Hepatocyte (in vitro differentiated cells): ENCODE data around the gene SLC38A2. TPM values are rescaled to one million over a fixed set of nuclear protein-coding genes. Genes with fewer than 3 reads are reported as not detected.
"Not testable (repeated sequence)": the region's sequence is repeated elsewhere in the genome, so short reads cannot be mapped to it uniquely, and the experiment has no call there.

ENCODE experiments used
- DNase-seq: peaks from one replicate; pipeline ENCODE4 v3.0.0-alpha.2; 2016; ENCODE audit warnings: low spot score
- H2AFZ ChIP-seq: fragments of 200-600 bp; sonication (generic); 2 replicates; pipeline ENCODE4 v1.6.0; 2016; ENCODE audit warnings: antibody characterized with exemption, mild to moderate bottlenecking
- H3K27ac ChIP-seq: fragments of 200-600 bp; sonication (generic); 2 replicates; pipeline ENCODE4 v1.5.1; 2016; ENCODE audit warnings: mild to moderate bottlenecking
- H3K27me3 ChIP-seq: fragments of 200-600 bp; sonication (generic); 2 replicates; pipeline ENCODE4 v1.6.1; 2016
- H3K36me3 ChIP-seq: fragments of 200-600 bp; sonication (generic); replicated peaks from 2 replicates; pipeline ENCODE4 v1.5.1; 2016; ENCODE audit warnings: low read depth; ENCODE audit not compliant: insufficient read depth
- H3K4me1 ChIP-seq: fragments of 200-600 bp; sonication (generic); 2 replicates; pipeline ENCODE4 v1.5.1; 2016; ENCODE audit warnings: mild to moderate bottlenecking, moderate library complexity; ENCODE audit not compliant: insufficient read depth
- H3K4me2 ChIP-seq: fragments of 200-600 bp; sonication (generic); 2 replicates; pipeline ENCODE4 v1.6.0; 2016
- H3K4me3 ChIP-seq: fragments of 200-600 bp; sonication (generic); 2 replicates; pipeline ENCODE4 v1.5.1; 2016; ENCODE audit warnings: mild to moderate bottlenecking
- H3K79me2 ChIP-seq: fragments of 200-600 bp; sonication (generic); 2 replicates; pipeline ENCODE4 v1.6.0; 2017; ENCODE audit warnings: mild to moderate bottlenecking
- H3K9me2 ChIP-seq: fragments of 200-600 bp; sonication (generic); replicated peaks from 2 replicates; pipeline ENCODE4 v1.6.0; 2017; ENCODE audit warnings: mild to moderate bottlenecking; ENCODE audit not compliant: insufficient read depth
- H3K9me3 ChIP-seq: fragments of 200-600 bp; sonication (generic); 2 replicates; pipeline ENCODE4 v1.5.1; 2016; ENCODE audit warnings: low read depth, mild to moderate bottlenecking
- H4K20me1 ChIP-seq: fragments of 200-600 bp; sonication (generic); 2 replicates; pipeline ENCODE4 v1.6.0; 2016; ENCODE audit warnings: mild to moderate bottlenecking; ENCODE audit not compliant: insufficient read depth, poor library complexity, severe bottlenecking
- EZH2 ChIP-seq: fragments of 200-600 bp; sonication (generic); IDR thresholded peaks from 2 replicates; pipeline ENCODE4 v1.6.1; 2016; ENCODE audit warnings: antibody characterized with exemption, mild to moderate bottlenecking, borderline replicate concordance
- EZH2phosphoT487 ChIP-seq: fragments of 200-600 bp; sonication (generic); IDR thresholded peaks from one replicate; pipeline ENCODE4 v1.6.1; 2018; ENCODE audit warnings: antibody characterized with exemption, mild to moderate bottlenecking, low read depth, moderate library complexity; ENCODE audit not compliant: unreplicated experiment, severe bottlenecking
- WGBS: methylation state at CpG from one replicate; pipeline ENCODE4 v1.1.6; 2016; ENCODE audit warnings: low lambda C conversion rate; ENCODE audit errors: missing lambda C conversion rate; 5-methylcytosine and 5-hydroxymethylcytosine counted together
- polyA plus RNA-seq: library from polyadenylated mRNA; unstranded; fragments of >200 nt; fragmentation: Nextera tagmentation; extraction: Ambion mirVana; gene quantifications from 2 replicates; pipeline ENCODE4 v1.2.1, GENCODE V29; 2016
- total RNA-seq: library from RNA; depleted of rRNA; stranded (reverse); fragments of >200 nt; gene quantifications from 2 replicates; pipeline ENCODE4 v1.2.3, GENCODE V29; 2014
- TF ChIP-seq, protein P1 (sequence below): fragments of 200-600 bp; sonication (generic); IDR thresholded peaks from 2 replicates; pipeline ENCODE4 v1.5.1; 2016; ENCODE audit warnings: antibody characterized with exemption, mild to moderate bottlenecking; ENCODE audit not compliant: poor library complexity

SLC38A2 gene
- total and polyA plus RNA-seq, 2 experiments from 2014 or later: 139 to 373 TPM

DNA sequence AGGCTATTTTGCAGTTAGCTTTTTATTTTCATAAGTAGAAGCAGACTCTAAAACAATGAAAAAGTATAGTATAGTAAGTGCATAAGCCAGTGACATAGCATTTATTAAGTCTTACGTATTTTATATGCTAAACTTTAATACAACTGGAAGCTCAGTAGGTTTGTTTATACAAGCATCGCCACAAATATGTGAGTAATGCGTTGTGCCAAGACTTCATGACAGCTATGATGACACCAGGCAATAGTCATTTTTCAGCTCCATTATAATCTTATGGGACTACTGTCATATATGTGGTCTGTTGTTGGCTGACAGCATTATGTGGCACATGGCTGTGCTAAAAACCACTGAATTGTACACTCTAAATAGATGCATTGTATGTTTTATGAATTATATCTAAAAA is 40.3 kb downstream of the SLC38A2 start:
- Histone ChIP-seq H3K4me2 (no peak overlapping the region), H3K27ac (no peak overlapping the region), H3K9me2 (no peaks in the 10 kb centered on the region), H4K20me1 (no peaks in the 10 kb centered on the region), H3K36me3 (no peaks in the 10 kb centered on the region), H2AFZ (no peak overlapping the region), H3K9me3 (no peaks in the 10 kb centered on the region), H3K27me3 (no peaks in the 10 kb centered on the region), H3K4me1 (no peaks in the 10 kb centered on the region), H3K4me3 (no peak overlapping the region), H3K79me2 (no peaks in the 10 kb centered on the region)
- no peak for TF ChIP-seq EZH2
- TF ChIP-seq, protein P1, sequence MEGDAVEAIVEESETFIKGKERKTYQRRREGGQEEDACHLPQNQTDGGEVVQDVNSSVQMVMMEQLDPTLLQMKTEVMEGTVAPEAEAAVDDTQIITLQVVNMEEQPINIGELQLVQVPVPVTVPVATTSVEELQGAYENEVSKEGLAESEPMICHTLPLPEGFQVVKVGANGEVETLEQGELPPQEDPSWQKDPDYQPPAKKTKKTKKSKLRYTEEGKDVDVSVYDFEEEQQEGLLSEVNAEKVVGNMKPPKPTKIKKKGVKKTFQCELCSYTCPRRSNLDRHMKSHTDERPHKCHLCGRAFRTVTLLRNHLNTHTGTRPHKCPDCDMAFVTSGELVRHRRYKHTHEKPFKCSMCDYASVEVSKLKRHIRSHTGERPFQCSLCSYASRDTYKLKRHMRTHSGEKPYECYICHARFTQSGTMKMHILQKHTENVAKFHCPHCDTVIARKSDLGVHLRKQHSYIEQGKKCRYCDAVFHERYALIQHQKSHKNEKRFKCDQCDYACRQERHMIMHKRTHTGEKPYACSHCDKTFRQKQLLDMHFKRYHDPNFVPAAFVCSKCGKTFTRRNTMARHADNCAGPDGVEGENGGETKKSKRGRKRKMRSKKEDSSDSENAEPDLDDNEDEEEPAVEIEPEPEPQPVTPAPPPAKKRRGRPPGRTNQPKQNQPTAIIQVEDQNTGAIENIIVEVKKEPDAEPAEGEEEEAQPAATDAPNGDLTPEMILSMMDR: no peak
- no peak for TF ChIP-seq EZH2phosphoT487
- 68% methylated on average over 3 of the region's 3 CpGs for WGBS
- DNase-seq: no peak

DNA sequence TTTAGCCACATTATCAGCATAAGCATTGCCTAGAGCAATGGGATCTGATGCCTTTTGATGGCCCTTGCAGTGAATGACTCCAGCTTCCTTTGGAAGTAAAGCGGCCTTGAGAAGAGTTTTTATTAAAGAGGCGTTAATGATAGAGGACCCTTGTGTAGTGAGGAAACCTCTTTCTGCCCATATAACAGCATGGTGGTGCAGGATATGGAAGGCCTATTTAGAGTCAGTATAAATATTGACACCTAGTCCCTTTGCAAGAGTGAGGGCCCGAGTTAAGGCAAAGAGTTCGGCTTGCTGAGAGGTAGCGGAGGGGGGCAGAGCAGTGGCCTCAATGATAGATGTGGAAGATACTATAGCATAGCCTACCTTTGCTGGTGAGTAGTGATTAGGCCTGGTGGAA is 47.5 kb downstream of the SLC38A2 start:
- H3K9me3 ChIP-seq, H3K4me3 ChIP-seq, H3K4me2 ChIP-seq, H3K36me3 ChIP-seq, H3K27me3 ChIP-seq, H3K4me1 ChIP-seq, H4K20me1 ChIP-seq, H3K79me2 ChIP-seq, H3K27ac ChIP-seq, DNase-seq, H2AFZ ChIP-seq, H3K9me2 ChIP-seq: not testable (repeated sequence)
- WGBS: 90% methylated on average over 5 of the region's 5 CpGs

DNA sequence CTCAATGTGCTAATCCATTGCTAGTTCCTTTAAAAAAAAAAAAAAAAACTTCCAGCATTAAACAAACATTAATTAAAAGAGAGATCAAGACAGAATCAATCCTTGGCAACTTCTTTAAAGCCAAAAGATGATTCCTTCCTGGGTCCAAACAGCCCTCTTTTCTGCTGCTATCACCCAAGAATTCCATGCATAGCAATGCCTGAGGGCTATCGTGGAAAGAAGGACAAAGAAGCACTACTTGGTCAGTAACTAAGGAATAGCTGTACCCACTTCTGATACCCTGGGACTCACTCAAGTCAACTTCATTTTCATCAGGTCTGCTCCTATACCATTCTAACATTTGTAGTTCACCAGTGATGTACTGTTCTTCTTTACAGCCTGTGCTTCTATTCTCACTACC is 51.8 kb downstream of the SLC38A2 start:
- 65% methylated on average over 1 of the region's 1 CpG for WGBS
- Histone ChIP-seq H3K9me3 (no peaks in the 10 kb centered on the region), H2AFZ (no peak overlapping the region), H3K9me2 (no peaks in the 10 kb centered on the region), H3K27me3 (no peaks in the 10 kb centered on the region), H3K4me3 (no peak overlapping the region), H3K36me3 (no peaks in the 10 kb centered on the region), H3K79me2 (no peaks in the 10 kb centered on the region), H3K27ac (no peak overlapping the region), H3K4me1 (no peaks in the 10 kb centered on the region), H3K4me2 (no peak overlapping the region), H4K20me1 (no peaks in the 10 kb centered on the region)
- DNase-seq: no peak
- no peak for TF ChIP-seq EZH2
- TF ChIP-seq, protein P1: no peak
- TF ChIP-seq EZH2phosphoT487: no peak

DNA sequence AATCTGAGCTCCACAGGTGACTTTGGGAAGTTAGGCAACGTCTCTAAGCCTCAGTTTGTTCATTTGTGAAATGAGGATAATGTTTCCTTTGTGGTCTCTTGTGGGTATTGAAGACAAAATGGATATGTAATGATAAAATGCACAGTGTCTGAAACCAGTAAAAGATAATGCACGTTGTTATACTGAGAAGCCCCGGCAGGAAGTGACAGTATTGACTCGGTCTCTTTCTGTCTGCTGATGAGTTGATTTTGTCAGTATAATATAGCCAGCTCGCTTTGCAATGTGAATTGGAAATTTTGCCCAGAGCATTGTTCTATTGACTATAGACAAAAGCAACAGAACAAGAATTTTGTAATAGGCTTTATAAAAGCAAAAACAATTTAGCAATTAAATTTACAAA is 54.5 kb downstream of the SLC38A2 start:
- no peak overlapping the region for H3K27ac ChIP-seq
- no peak overlapping the region for H2AFZ ChIP-seq
- H3K4me1 ChIP-seq: no peaks in the 10 kb centered on the region
- H3K4me3 ChIP-seq: no peak overlapping the region
- no peak for DNase-seq
- no peaks in the 10 kb centered on the region for H3K9me3 ChIP-seq
- no peaks in the 10 kb centered on the region for H3K27me3 ChIP-seq
- no peak overlapping the region for H3K4me2 ChIP-seq
- no peaks in the 10 kb centered on the region for H3K79me2 ChIP-seq
- TF ChIP-seq EZH2phosphoT487 (no peak), EZH2 (no peak)
- TF ChIP-seq, protein P1: no peak
- H3K9me2 ChIP-seq: no peaks in the 10 kb centered on the region
- H3K36me3 ChIP-seq: no peaks in the 10 kb centered on the region
- H4K20me1 ChIP-seq: no peaks in the 10 kb centered on the region
- WGBS: 72% methylated on average over 5 of the region's 5 CpGs

Other genes starting within 250 kb of the SLC38A2 start
- 86.8 and 96.1 TPM in 2 replicates for gene SLC38A1, start 103.7 kb downstream of the SLC38A2 start, total RNA-seq
- gene SLC38A1, start 103.7 kb downstream of the SLC38A2 start, polyA plus RNA-seq: 48.2 and 54.4 TPM in 2 replicates